HepG2 (cell line): ENCODE data around the gene LRR1. TPM values are rescaled to one million over a fixed set of nuclear protein-coding genes. Genes with fewer than 3 reads are reported as not detected.

Experiments
- ATAC-seq: fragments of 200-7000 bp; cut with Tn5 transposase; 3 replicates; pipeline ENCODE4 v1.9.1; 2020; ENCODE audit warnings: mild to moderate bottlenecking, moderate library complexity
- BruUV-seq: library from RNA; stranded (reverse); fragments of 400-500 nt; replicated peaks from 2 replicates; lab custom pipeline; 2021; lab: Mats Ljungman, UMichigan
- CTCF ChIA-PET: fragments of 300-600 bp; formaldehyde crosslinking; extraction: SDS; loops from one replicate; lab custom pipeline; 2021; ENCODE audit warnings: low total read pairs, inconsistent platforms, low intra/inter-chr PET ratio; lab: Yijun Ruan, JAX
- POLR2A ChIA-PET: fragments of 350-600 bp; sonication (Branson Sonifier 250); formaldehyde crosslinking; loops from one replicate; lab custom pipeline; 2020; ENCODE audit warnings: antibody characterized with exemption, inconsistent platforms; lab: Yijun Ruan, JAX
- DNase-seq: peaks from one replicate; pipeline ENCODE4 v3.0.0-alpha.2; 2015; ENCODE audit warnings: low spot score
- FAIRE-seq: peaks from 3 replicates; lab custom pipeline; 2011; peaks lifted over from hg19 to GRCh38; lab: Jason Lieb, UNC
- H2AFZ ChIP-seq: one replicate; pipeline ENCODE4 v1.6.1; 2011; ENCODE audit warnings: low read length, inconsistent platforms
- H3K27ac ChIP-seq: fragments of 300-600 bp; 3 replicates; pipeline ENCODE4 v1.8.0; 2011; ENCODE audit warnings: mixed run types, mild to moderate bottlenecking, mixed read lengths, low read length, inconsistent platforms; ENCODE audit not compliant: insufficient read depth; ENCODE audit errors: extremely low read length
- H3K27me3 ChIP-seq, 2 experiments: fragments of 200-600 bp in 1 of 2; 2 replicates in 1 of 2; 3 replicates in 1 of 2; pipeline versions ENCODE4 v1.6.0 to v1.8.0; 2011; ENCODE audit warnings: low read length in 2 of 2, mild to moderate bottlenecking in 2 of 2, moderate library complexity in 2 of 2, inconsistent platforms in 1 of 2; ENCODE audit not compliant: insufficient read depth in 2 of 2, control insufficient read depth in 1 of 2
- H3K36me3 ChIP-seq, 2 experiments: fragments of 200-600 bp in 1 of 2; replicated peaks in 1 of 2; 2 replicates in 1 of 2; 3 replicates in 1 of 2; pipeline versions ENCODE4 v1.5.1 to v1.8.0; 2011; ENCODE audit warnings: low read length in 2 of 2, inconsistent platforms in 1 of 2; ENCODE audit not compliant: insufficient read depth in 2 of 2, control insufficient read depth in 1 of 2
- H3K4me1 ChIP-seq: 2 replicates; pipeline ENCODE4 v1.5.1; 2012; ENCODE audit warnings: low read length, inconsistent platforms; ENCODE audit not compliant: insufficient read depth
- H3K4me2 ChIP-seq: 2 replicates; pipeline ENCODE4 v1.6.0; 2011; ENCODE audit warnings: low read depth, low read length, inconsistent platforms
- H3K4me3 ChIP-seq, 3 experiments: fragments of 200-600 bp in 1 of 3; sonication (generic), shearing (Covaris generic) in 1 of 3; replicated peaks in 1 of 3; 2 replicates each; pipeline ENCODE4 v1.5.1; 2011 to 2016; ENCODE audit warnings: low read length in 3 of 3, inconsistent platforms in 2 of 3, low read depth in 2 of 3, mild to moderate bottlenecking in 2 of 3, control low read depth in 1 of 3, mixed read lengths in 1 of 3; ENCODE audit not compliant: insufficient read depth in 1 of 3
- H3K79me2 ChIP-seq: one replicate; pipeline ENCODE4 v1.6.1; 2011; ENCODE audit warnings: low read length, inconsistent platforms; ENCODE audit not compliant: insufficient read depth
- H3K9ac ChIP-seq: 2 replicates; pipeline ENCODE4 v1.6.0; 2011; ENCODE audit warnings: mild to moderate bottlenecking, low read depth, low read length, inconsistent platforms; ENCODE audit not compliant: insufficient read depth
- H3K9me3 ChIP-seq: 2 replicates; pipeline ENCODE4 v1.5.1; 2012; ENCODE audit warnings: mild to moderate bottlenecking, low read length
- H4K20me1 ChIP-seq: 2 replicates; pipeline ENCODE4 v1.6.0; 2011; ENCODE audit warnings: inconsistent platforms, mild to moderate bottlenecking, low read length, moderate library complexity; ENCODE audit not compliant: insufficient read depth
- DDIT3 ChIP-seq: sonication (generic); formaldehyde crosslinking; IDR thresholded peaks from 2 replicates; pipeline ENCODE4 v1.4.0; 2020; ENCODE audit warnings: mild to moderate bottlenecking, missing genetic modification reagents
- MAFK ChIP-seq, 2 experiments: IDR thresholded peaks in 1 of 2; conservative IDR thresholded peaks in 1 of 2; 2 replicates each; pipeline ENCODE4 v1.6.1; 2011; ENCODE audit warnings: improper control_type of control experiment in 2 of 2, low read length in 2 of 2
- ZFP82 ChIP-seq: sonication (generic); formaldehyde crosslinking; IDR thresholded peaks from 2 replicates; pipeline ENCODE4 v1.5.1; 2020; ENCODE audit warnings: mild to moderate bottlenecking, missing genetic modification reagents, borderline replicate concordance
- WGBS: methylation state at CpG from one replicate; pipeline ENCODE4 v1.1.6; 2017; ENCODE audit warnings: low lambda C conversion rate; 5-methylcytosine and 5-hydroxymethylcytosine counted together
- in situ Hi-C: cut with HindIII; loops from 2 replicates; pipeline ENCODE4 v1.10.0; 2017; ENCODE audit warnings: low pct_unique_long_range_greater_than_20kb; ENCODE audit not compliant: extremely low pct_ligation_motif_present
- intact Hi-C: fragments of 100-400 bp; cut with micrococcal nuclease; formaldehyde crosslinking; loops from one replicate; pipeline ENCODE4 v1.10.0; 2022; ENCODE audit not compliant: unreplicated experiment
- polyA plus RNA-seq, 8 experiments: library from polyadenylated mRNA; depleted of rRNA in 3 of 8; stranded (reverse) in 7 of 8; unstranded in 1 of 8; fragments of >200 nt; fragmentation: Illumina TruSeq in 4 of 8; extraction: Trizol in 4 of 8; gene quantifications; 2 replicates each; pipeline versions ENCODE4 v1.2.1 to v1.2.3, GENCODE V29; 2011 to 2016; ENCODE audit warnings: low read depth in 4 of 8, missing spikeins in 1 of 8, mixed read lengths in 1 of 8; ENCODE audit not compliant: insufficient read depth in 1 of 8
- total RNA-seq, 5 experiments: library from RNA; depleted of rRNA; stranded (reverse); fragments of >200 nt; fragmentation: Illumina TruSeq; extraction: Trizol; gene quantifications; 2 replicates each; pipeline ENCODE4 v1.2.3, GENCODE V29; 2016; ENCODE audit warnings: low read depth in 1 of 5
- TF ChIP-seq, protein P1 (sequence below): sonication (generic); formaldehyde crosslinking; conservative IDR thresholded peaks from 2 replicates; pipeline ENCODE4 v1.4.0; 2020; ENCODE audit warnings: missing genetic modification reagents
- TF ChIP-seq, protein P2 (sequence below): IDR thresholded peaks from 2 replicates; pipeline ENCODE4 v1.6.1; 2016; ENCODE audit warnings: missing genetic modification reagents, missing compliant biosample characterization

LRR1 gene
- total and polyA plus RNA-seq, 2 of the 13 experiments (the other 11 are each of a cell fraction or from before 2014, with no cell fraction given) = 7.0 to 36.2 TPM

DNA sequence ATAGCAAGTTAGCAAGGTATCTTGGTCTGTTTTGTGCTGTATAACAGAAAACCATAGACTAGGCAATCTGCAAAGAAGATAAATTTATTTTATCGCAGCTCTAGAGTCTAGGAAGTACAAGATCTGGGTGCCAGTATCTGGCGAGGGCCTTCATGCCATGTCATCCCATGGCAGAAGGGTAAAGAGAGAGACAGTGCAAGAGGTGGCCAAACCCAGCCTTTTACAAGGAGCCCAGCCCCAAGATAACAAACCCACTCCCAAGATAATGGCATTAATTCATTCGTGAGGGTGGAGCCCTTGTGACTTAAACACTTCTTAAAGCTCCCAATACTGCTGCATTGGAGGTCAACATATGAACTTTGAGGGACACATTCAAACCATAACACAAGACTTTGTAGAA lies 29.5 kb upstream of the LRR1 start (continued):
- TF ChIP-seq, protein P1, sequence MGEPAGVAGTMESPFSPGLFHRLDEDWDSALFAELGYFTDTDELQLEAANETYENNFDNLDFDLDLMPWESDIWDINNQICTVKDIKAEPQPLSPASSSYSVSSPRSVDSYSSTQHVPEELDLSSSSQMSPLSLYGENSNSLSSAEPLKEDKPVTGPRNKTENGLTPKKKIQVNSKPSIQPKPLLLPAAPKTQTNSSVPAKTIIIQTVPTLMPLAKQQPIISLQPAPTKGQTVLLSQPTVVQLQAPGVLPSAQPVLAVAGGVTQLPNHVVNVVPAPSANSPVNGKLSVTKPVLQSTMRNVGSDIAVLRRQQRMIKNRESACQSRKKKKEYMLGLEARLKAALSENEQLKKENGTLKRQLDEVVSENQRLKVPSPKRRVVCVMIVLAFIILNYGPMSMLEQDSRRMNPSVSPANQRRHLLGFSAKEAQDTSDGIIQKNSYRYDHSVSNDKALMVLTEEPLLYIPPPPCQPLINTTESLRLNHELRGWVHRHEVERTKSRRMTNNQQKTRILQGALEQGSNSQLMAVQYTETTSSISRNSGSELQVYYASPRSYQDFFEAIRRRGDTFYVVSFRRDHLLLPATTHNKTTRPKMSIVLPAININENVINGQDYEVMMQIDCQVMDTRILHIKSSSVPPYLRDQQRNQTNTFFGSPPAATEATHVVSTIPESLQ (CRISPR knock-in tag) = no peak
- TF ChIP-seq ZFP82 (CRISPR knock-in tag) = no peak
- TF ChIP-seq DDIT3 = no peak

DNA sequence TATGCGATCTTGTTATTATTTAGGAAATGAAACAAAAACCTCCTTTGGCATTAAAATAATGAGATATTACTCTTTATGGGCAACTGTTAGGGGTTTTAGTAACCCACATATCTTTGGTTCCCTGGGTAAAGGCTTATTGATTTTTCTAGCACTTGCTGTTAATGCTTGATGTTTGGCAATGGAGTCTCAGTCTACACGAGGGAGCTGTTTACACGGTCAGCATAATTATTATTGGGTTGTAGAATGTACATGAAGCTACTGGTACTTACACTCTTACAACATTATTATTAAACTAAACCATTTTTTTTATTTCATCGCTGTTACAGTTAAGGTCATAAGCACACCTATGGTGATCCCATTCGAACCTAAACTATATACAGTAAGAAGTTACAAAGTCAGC lies 24.7 kb upstream of the LRR1 start:
- H4K20me1 ChIP-seq = no peaks in the 10 kb centered on the region; the same call in 1 of the 2 replicates
- no peak for FAIRE-seq
- BruUV-seq = no TSS peak
- H3K36me3 ChIP-seq = peaks cover 7 to 17% of the 10 kb centered on the region in 2 experiments; a peak in 4 of 5 replicates
- intact Hi-C loops = no loop called here
- H3K4me1 ChIP-seq = peaks cover 13% of the 10 kb centered on the region
- no peaks in the 10 kb centered on the region for H3K27me3 ChIP-seq
- no peak for DNase-seq
- peak; percentile 19 to 50; a peak in 2 of 4 replicates for TF ChIP-seq MAFK (conservative IDR thresholded peaks at IDR 0.05 in 1 of 2, IDR thresholded peaks at IDR 0.05 in 1 of 2; ENCODE audit: low read length in 2 of 2)
- TF ChIP-seq, protein P2, sequence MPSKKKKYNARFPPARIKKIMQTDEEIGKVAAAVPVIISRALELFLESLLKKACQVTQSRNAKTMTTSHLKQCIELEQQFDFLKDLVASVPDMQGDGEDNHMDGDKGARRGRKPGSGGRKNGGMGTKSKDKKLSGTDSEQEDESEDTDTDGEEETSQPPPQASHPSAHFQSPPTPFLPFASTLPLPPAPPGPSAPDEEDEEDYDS = no peak
- WGBS = 83% methylated on average over 5 of the region's 5 CpGs
- no peak overlapping the region for H2AFZ ChIP-seq
- no peak overlapping the region for H3K9ac ChIP-seq
- ChIA-PET POLR2A (interaction anchor here (1.2 kb wide), 1 partner anchor 12 kb away, joined by 5 read pairs; the partner anchor contains the start of gene RPS29), CTCF (no interaction called here)
- in situ Hi-C loops = no loop called here
- H3K79me2 ChIP-seq = no peaks in the 10 kb centered on the region
- H3K4me3 ChIP-seq = no peak overlapping the region
- H3K9me3 ChIP-seq = no peaks in the 10 kb centered on the region
- H3K4me2 ChIP-seq = no peak overlapping the region
- no peak overlapping the region for H3K27ac ChIP-seq
- ATAC-seq = no peak
